K562 (cell line): ENCODE measurements around the gene ACYP2. TPM values are rescaled to one million over a fixed set of nuclear protein-coding genes. Genes with fewer than 3 reads are reported as not detected.

ENCODE experiments used
- ATAC-seq: fragments of 200-7000 bp; cut with Tn5 transposase; 3 replicates; pipeline ENCODE4 v1.9.1; 2020; ENCODE audit warnings: moderate library complexity
- BruUV-seq: library from RNA; stranded (reverse); fragments of 400-500 nt; replicated peaks from 2 replicates; lab custom pipeline; 2021; lab: Mats Ljungman, UMichigan
- CTCF ChIA-PET: fragments of 300-600 bp; formaldehyde crosslinking; extraction: SDS; loops from one replicate; lab custom pipeline; 2021; ENCODE audit warnings: low intra/inter-chr PET ratio; lab: Yijun Ruan, JAX
- POLR2A ChIA-PET: fragments of 300-600, 350-650 bp; sonication (Branson Sonifier 250); formaldehyde crosslinking; extraction: SDS; loops from one replicate; lab custom pipeline; 2021; ENCODE audit warnings: antibody characterized with exemption, inconsistent platforms; lab: Yijun Ruan, JAX
- DNase-seq, 4 experiments: peaks; one replicate each; pipeline versions ENCODE4 v3.0.0 to v3.0.0-alpha.2; 2011 to 2018; ENCODE audit warnings: low spot score in 3 of 4, mixed read lengths in 3 of 4; ENCODE audit errors: extremely low read depth in 1 of 4
- FAIRE-seq: peaks from 2 replicates; lab custom pipeline; 2011; peaks lifted over from hg19 to GRCh38; lab: Jason Lieb, UNC
- H2AFZ ChIP-seq: 2 replicates; pipeline ENCODE4 v1.6.0; 2011; ENCODE audit warnings: low read depth, low read length, control low read depth, inconsistent platforms
- H3K27ac ChIP-seq: fragments of 200-600 bp; 3 replicates; pipeline ENCODE4 v1.8.0; 2011; ENCODE audit warnings: low read depth, mild to moderate bottlenecking, control low read depth, inconsistent platforms, low read length, moderate library complexity, mixed read lengths; ENCODE audit errors: extremely low read depth
- H3K27me3 ChIP-seq, 2 experiments: fragments of 300-600 bp in 1 of 2; 2 replicates in 1 of 2; 3 replicates in 1 of 2; pipeline versions ENCODE4 v1.6.0 to v1.8.0; 2011; ENCODE audit warnings: inconsistent platforms in 2 of 2, low read length in 2 of 2, mild to moderate bottlenecking in 1 of 2, mixed read lengths in 1 of 2, moderate library complexity in 1 of 2; ENCODE audit not compliant: control insufficient read depth in 2 of 2, insufficient read depth in 2 of 2
- H3K36me3 ChIP-seq: fragments of 300-600 bp; 3 replicates; pipeline ENCODE4 v1.8.0; 2011; ENCODE audit warnings: mild to moderate bottlenecking, low read length, inconsistent platforms; ENCODE audit not compliant: control insufficient read depth, insufficient read depth
- H3K4me1 ChIP-seq, 2 experiments: fragments of 200-600 bp in 1 of 2; replicated peaks in 1 of 2; 2 replicates in 1 of 2; 3 replicates in 1 of 2; pipeline versions ENCODE4 v1.5.1 to v1.8.0; 2011; ENCODE audit warnings: inconsistent platforms in 2 of 2, low read length in 2 of 2, mild to moderate bottlenecking in 1 of 2, mixed read lengths in 1 of 2, moderate library complexity in 1 of 2; ENCODE audit not compliant: control insufficient read depth in 2 of 2, insufficient read depth in 2 of 2
- H3K4me2 ChIP-seq: 2 replicates; pipeline ENCODE4 v1.6.1; 2011; ENCODE audit warnings: low read length, control low read depth, inconsistent platforms, mixed read lengths; ENCODE audit not compliant: insufficient read depth
- H3K4me3 ChIP-seq: fragments of 200-600 bp; sonication (generic), shearing (Covaris generic); 2 replicates; pipeline ENCODE4 v1.5.1; 2016; ENCODE audit warnings: control low read depth, inconsistent platforms
- H3K79me2 ChIP-seq: fragments of 200-600 bp; 3 replicates; pipeline ENCODE4 v1.8.0; 2011; ENCODE audit warnings: low read length, inconsistent platforms; ENCODE audit not compliant: control insufficient read depth, insufficient read depth
- H3K9ac ChIP-seq, 2 experiments: 2 replicates each; pipeline versions ENCODE4 v1.6.0 to v1.6.1; 2011; ENCODE audit warnings: low read depth in 2 of 2, low read length in 2 of 2, control low read depth in 1 of 2, inconsistent platforms in 1 of 2, mild to moderate bottlenecking in 1 of 2, mixed read lengths in 1 of 2; ENCODE audit not compliant: insufficient read depth in 1 of 2
- H3K9me1 ChIP-seq: one replicate; pipeline ENCODE4 v1.6.0; 2011; ENCODE audit warnings: inconsistent platforms, mild to moderate bottlenecking, low read length, moderate library complexity; ENCODE audit not compliant: control insufficient read depth, insufficient read depth
- H3K9me3 ChIP-seq: replicated peaks from 2 replicates; pipeline ENCODE4 v1.5.1; 2011; ENCODE audit warnings: low read depth, low read length, inconsistent platforms; ENCODE audit not compliant: control insufficient read depth, insufficient read depth
- H4K20me1 ChIP-seq: replicated peaks from 2 replicates; pipeline ENCODE4 v1.6.1; 2011; ENCODE audit warnings: low read length, inconsistent platforms, mixed read lengths; ENCODE audit not compliant: control insufficient read depth, insufficient read depth
- ARHGAP35 ChIP-seq: fragments of 450-650 bp; IDR thresholded peaks from 2 replicates; pipeline ENCODE4 v1.6.1; 2018; ENCODE audit not compliant: partially characterized antibody
- CEBPB ChIP-seq: fragments of 450-650 bp; IDR thresholded peaks from 2 replicates; pipeline ENCODE4 v1.6.1; 2016; ENCODE audit warnings: missing genetic modification characterization, missing compliant biosample characterization
- ETV6 ChIP-seq, 3 experiments: fragments of 150-350 bp in 1 of 3; sonication (generic) in 1 of 3; formaldehyde crosslinking in 1 of 3; IDR thresholded peaks; 2 replicates each; pipeline versions ENCODE4 v1.6.1 to v1.8.0; 2014 to 2022; ENCODE audit warnings: borderline replicate concordance in 2 of 3, low read depth in 2 of 3, antibody characterized with exemption in 1 of 3, low read length in 1 of 3, mild to moderate bottlenecking in 1 of 3, missing genetic modification reagents in 1 of 3
- TFAM ChIP-seq: fragments of 250-450 bp; sonication (Bioruptor Pico); conservative IDR thresholded peaks from 2 replicates; pipeline ENCODE4 v1.5.0; 2021; ENCODE audit warnings: mild to moderate bottlenecking, moderate library complexity
- ZKSCAN1 ChIP-seq: fragments of 150-350 bp; IDR thresholded peaks from 2 replicates; pipeline ENCODE4 v1.6.1; 2016; ENCODE audit warnings: low read depth, low read length
- ZNF184 ChIP-seq: sonication (generic); formaldehyde crosslinking; IDR thresholded peaks from 2 replicates; pipeline ENCODE4 v1.5.0; 2020; ENCODE audit warnings: missing genetic modification reagents
- ZNF785 ChIP-seq: fragments of 250-450 bp; sonication (Bioruptor Pico); IDR thresholded peaks from 2 replicates; pipeline ENCODE4 v1.4.0; 2020; ENCODE audit warnings: mild to moderate bottlenecking
- WGBS: fragments of 100-300 bp; shearing (Covaris generic); methylation state at CpG from one replicate; pipeline ENCODE4 v1.1.6; 2016; ENCODE audit warnings: low coverage, mixed read lengths; ENCODE audit not compliant: insufficient coverage; ENCODE audit errors: missing lambda C conversion rate; 5-methylcytosine and 5-hydroxymethylcytosine counted together
- in situ Hi-C: fragments of 300-500 bp; cut with MboI; formaldehyde crosslinking; loops from 4 replicates; pipeline ENCODE4 v1.15.0; 2018; ENCODE audit warnings: inconsistent platforms, mixed read lengths
- intact Hi-C: fragments of 100-400 bp; cut with micrococcal nuclease; formaldehyde crosslinking; loops from 2 replicates; pipeline ENCODE4 v1.14.2; 2022
- polyA plus RNA-seq, 8 experiments: library from polyadenylated mRNA; depleted of rRNA in 4 of 8; stranded (reverse) in 5 of 8; unstranded in 3 of 8; fragments of >200 nt; fragmentation: Nextera tagmentation in 2 of 8; fragmentation: Illumina TruSeq in 1 of 8; extraction: Ambion mirVana in 2 of 8; extraction: Trizol in 1 of 8; gene quantifications; 2 replicates each; pipeline versions ENCODE4 v1.2.1 to v1.2.3, GENCODE V29; 2011 to 2014; ENCODE audit warnings: inconsistent platforms in 1 of 8, missing spikeins in 1 of 8
- total RNA-seq, 7 experiments: library from RNA; depleted of rRNA in 6 of 7; stranded (reverse); fragments of >200 nt in 6 of 7; fragmentation: Illumina TruSeq in 2 of 7; extraction: Trizol in 2 of 7; gene quantifications; 2 replicates each; pipeline versions ENCODE4 v1.2.1 to v1.2.3, GENCODE V29; 2011 to 2021; ENCODE audit warnings: low replicate concordance in 1 of 7
- TF ChIP-seq, protein P1 (sequence below), 2 experiments: fragments of 450-650 bp; IDR thresholded peaks; 2 replicates each; pipeline ENCODE4 v1.6.1; 2016; ENCODE audit warnings: mild to moderate bottlenecking in 2 of 2, borderline replicate concordance in 1 of 2, low read depth in 1 of 2, moderate library complexity in 1 of 2

Gene ACYP2
- total and polyA plus RNA-seq, 9 of the 15 experiments (the other 6 are each of a cell fraction or from before 2014, with no cell fraction given): 1.0 to 4.1 (median 2.0) TPM

DNA sequence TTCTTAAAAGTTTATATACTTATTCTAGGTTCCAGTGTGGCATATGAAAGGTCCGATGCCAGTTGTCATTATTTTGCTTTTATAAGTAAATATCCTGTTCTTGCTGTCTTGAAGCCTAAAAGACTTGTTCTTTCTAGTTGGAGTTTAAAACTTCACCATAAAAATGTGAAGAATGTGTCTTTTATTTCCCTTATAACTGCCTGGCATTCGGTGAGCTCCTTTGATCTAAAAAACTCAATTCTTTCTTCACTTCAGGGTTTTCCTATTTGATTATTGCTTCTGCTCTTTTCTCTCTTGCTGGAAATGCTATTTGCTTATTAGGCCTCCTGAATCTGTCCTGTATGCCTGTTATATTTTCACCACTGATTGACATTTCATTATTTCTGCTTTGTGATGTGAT is 89.1 kb downstream of the ACYP2 start:
- H3K9ac ChIP-seq: no peak overlapping the region
- BruUV-seq: no TSS peak
- no peaks in the 10 kb centered on the region; the same call in 2 of the 3 replicates for H3K79me2 ChIP-seq
- H3K27ac ChIP-seq: no peak overlapping the region
- no peaks in the 10 kb centered on the region for H3K27me3 ChIP-seq
- no peak overlapping the region for H2AFZ ChIP-seq
- H3K4me3 ChIP-seq: no peak overlapping the region
- H3K9me1 ChIP-seq: no peaks in the 10 kb centered on the region
- intact Hi-C loops: no loop called here
- 14% methylated on average over 2 of the region's 2 CpGs for WGBS
- ATAC-seq (no peak), FAIRE-seq (no peak), DNase-seq (no peak)
- H3K9me3 ChIP-seq: no peaks in the 10 kb centered on the region
- H3K4me1 ChIP-seq: no peaks in the 10 kb centered on the region
- ChIA-PET POLR2A (no interaction called here), CTCF (no interaction called here)
- H3K4me2 ChIP-seq: no peak overlapping the region
- in situ Hi-C loops: no loop called here
- H4K20me1 ChIP-seq: no peaks in the 10 kb centered on the region
- H3K36me3 ChIP-seq: no peaks in the 10 kb centered on the region
- TF ChIP-seq ARHGAP35 (no peak), ZNF184 (no peak), ZKSCAN1 (no peak), ETV6 (IDR thresholded peaks at IDR 0.05; ENCODE audit: borderline replicate concordance in 1 of 2, low read depth in 2 of 2, low read length in 1 of 2) (no peak), ETV6 (CRISPR knock-in tag; IDR thresholded peaks at IDR 0.05; ENCODE audit: borderline replicate concordance) (no peak), CEBPB (tag) (no peak), TFAM (CRISPR knock-in tag) (no peak), ZNF785 (no peak)
- TF ChIP-seq, protein P1, sequence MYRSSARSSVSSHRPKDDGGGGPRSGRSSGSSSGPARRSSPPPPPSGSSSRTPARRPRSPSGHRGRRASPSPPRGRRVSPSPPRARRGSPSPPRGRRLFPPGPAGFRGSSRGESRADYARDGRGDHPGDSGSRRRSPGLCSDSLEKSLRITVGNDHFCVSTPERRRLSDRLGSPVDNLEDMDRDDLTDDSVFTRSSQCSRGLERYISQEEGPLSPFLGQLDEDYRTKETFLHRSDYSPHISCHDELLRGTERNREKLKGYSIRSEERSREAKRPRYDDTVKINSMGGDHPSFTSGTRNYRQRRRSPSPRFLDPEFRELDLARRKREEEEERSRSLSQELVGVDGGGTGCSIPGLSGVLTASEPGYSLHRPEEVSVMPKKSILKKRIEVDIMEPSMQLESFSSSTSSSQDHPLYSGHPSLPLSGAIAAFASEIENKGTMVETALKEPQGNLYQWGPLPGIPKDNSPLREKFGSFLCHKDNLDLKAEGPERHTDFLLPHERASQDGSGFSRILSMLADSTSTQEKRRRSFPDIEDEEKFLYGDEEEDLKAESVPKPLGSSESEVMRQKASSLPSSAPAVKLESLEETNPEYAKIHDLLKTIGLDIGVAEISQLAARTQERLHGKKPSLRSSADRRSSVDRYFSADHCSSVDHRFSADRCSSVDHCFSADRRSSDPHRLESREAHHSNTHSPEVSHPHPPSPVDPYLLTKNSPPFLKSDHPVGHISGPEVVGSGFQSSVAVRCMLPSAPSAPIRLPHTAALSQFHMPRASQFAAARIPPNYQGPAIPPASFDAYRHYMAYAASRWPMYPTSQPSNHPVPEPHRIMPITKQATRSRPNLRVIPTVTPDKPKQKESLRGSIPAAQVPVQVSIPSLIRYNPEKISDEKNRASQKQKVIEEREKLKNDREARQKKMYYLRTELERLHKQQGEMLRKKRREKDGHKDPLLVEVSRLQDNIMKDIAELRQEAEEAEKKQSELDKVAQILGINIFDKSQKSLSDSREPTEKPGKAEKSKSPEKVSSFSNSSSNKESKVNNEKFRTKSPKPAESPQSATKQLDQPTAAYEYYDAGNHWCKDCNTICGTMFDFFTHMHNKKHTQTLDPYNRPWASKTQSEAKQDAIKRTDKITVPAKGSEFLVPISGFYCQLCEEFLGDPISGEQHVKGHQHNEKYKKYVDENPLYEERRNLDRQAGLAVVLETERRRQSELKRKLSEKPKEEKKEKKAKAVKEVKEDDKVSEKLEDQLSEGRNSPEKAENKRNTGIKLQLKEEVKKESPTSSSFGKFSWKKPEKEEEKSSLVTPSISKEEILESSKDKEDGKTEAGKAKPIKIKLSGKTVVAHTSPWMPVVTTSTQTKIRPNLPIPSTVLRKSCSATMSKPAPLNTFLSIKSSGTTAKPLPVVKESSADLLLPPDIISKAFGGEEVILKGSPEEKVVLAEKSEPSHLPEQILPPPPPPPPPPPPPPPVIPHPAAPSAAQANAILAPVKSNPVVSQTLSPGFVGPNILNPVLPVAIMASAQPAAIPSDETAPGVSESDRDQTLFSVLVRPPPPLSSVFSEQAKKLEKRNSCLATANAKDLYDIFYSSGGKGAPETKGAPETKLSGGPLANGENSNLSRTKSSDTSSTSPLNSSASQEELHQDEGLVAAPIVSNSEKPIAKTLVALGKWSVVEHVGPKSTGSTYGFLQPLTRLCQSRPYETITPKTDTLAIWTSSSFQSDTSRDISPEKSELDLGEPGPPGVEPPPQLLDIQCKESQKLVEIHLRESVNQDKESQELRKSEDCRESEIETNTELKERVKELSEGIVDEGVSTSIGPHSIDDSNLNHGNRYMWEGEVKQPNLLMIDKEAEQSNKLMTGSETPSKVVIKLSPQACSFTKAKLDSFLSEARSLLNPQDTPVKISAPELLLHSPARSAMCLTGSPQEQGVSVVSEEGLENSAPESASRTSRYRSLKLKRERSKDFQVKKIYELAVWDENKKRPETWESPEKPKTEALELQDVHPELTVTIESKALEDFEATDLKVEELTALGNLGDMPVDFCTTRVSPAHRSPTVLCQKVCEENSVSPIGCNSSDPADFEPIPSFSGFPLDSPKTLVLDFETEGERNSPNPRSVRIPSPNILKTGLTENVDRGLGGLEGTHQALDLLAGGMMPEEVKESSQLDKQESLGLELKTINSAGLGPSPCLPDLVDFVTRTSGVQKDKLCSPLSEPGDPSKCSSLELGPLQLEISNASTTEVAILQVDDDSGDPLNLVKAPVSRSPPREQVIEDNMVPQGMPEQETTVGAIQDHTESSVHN (IDR thresholded peaks at IDR 0.05; ENCODE audit: borderline replicate concordance in 1 of 2, low read depth in 1 of 2): no peak
